GM12874 (cell line): ENCODE results near the gene LHX4.

Experiments used
- TF ChIP-seq, protein P1 (sequence below): IDR thresholded peaks from 2 replicates; pipeline ENCODE4 v1.5.1; 2011; ENCODE audit warnings: low read depth, mild to moderate bottlenecking, control low read depth, low read length, moderate library complexity; ENCODE audit not compliant: insufficient read depth

LHX4 gene

DNA sequence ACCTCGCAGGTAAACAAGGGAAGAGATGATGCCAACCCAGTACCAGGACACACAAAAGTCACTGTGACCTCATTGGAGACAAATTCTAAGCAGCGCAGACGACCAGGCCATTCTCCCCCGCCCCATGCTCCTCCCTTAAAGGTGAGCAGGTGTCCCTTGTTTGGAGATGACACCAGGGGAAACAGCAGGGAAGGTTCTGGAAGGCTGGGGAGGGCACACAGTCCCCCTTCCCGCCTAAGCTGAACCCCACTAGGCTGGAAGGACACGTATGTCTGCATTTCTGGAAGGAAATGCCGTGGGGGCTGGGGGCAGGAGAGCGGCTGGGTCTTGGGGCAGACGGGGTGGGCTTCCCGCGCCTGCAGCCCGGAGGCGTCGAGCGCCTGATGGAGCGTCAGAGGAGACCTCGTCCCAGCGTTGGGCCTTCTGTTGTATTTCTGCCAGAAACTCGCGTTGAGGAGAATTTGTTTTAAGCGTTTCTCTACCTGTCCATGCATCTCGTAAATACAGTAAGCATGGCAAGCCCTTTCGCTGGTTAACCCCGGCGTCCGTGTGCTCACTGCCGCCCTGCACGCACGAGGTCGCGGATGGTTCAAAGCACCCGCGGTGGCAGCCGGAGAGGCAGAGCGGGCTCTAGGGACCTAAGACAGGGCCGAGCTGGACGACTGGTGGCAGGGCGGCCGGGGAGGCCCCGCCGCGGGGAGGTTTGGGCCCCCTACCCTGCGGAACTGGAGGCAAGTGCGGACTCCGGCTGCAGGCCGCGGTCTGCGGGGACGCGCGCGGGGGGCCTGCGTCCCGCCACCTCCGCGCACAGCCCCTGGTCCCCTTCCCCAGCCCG is 1.2 kb upstream of the LHX4 start:
- TF ChIP-seq, protein P1, sequence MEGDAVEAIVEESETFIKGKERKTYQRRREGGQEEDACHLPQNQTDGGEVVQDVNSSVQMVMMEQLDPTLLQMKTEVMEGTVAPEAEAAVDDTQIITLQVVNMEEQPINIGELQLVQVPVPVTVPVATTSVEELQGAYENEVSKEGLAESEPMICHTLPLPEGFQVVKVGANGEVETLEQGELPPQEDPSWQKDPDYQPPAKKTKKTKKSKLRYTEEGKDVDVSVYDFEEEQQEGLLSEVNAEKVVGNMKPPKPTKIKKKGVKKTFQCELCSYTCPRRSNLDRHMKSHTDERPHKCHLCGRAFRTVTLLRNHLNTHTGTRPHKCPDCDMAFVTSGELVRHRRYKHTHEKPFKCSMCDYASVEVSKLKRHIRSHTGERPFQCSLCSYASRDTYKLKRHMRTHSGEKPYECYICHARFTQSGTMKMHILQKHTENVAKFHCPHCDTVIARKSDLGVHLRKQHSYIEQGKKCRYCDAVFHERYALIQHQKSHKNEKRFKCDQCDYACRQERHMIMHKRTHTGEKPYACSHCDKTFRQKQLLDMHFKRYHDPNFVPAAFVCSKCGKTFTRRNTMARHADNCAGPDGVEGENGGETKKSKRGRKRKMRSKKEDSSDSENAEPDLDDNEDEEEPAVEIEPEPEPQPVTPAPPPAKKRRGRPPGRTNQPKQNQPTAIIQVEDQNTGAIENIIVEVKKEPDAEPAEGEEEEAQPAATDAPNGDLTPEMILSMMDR = no peak

DNA sequence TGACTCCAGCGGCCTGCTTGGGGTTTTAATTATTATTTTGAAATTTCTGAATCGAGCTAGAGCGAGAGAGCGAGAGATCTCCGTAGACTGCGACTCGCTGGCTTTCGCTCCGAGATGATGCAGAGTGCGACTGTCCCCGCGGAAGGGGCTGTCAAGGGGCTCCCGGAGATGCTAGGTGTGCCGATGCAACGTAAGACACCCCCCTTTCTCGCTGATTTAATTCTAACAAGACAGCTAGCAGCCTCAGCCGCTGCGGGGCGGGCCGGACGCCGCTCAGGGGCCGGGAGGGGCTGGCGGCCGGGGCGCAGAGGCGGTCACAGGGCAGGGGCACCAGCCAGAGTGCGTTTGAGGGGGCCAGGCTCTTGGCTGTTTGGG is 339 bp downstream of the LHX4 start:
- TF ChIP-seq, protein P1 = no peak

- TF ChIP-seq, protein P1 = no peak
Measured at GRCh38 chr1:180230791-180231505, 884 bp downstream of the LHX4 start.

- TF ChIP-seq, protein P1 = 0 out of 2 replicates have a peak, but pooled peaks have one; percentile 12
Measured at GRCh38 chr1:180231506-180231921, 1.4 kb downstream of the LHX4 start.

GRCh38 chr1:180231936-180232335 is 1.9 kb downstream of the LHX4 start:
- TF ChIP-seq, protein P1 = no peak

GRCh38 chr1:180232521-180233043 is 2.5 kb downstream of the LHX4 start:
- TF ChIP-seq, protein P1 = no peak
